Subcutaneous abdominal adipose tissue (tissue), 5 donors: ENCODE measurements around the gene CD151.
A peak's percentile ranks its signal among the peaks of the same experiment; 100 is the strongest.

Experiments
- H3K27ac ChIP-seq: one replicate; pipeline ENCODE4 v1.7.0; 2013; ENCODE audit warnings: low read depth, mild to moderate bottlenecking, inconsistent platforms, low read length, moderate library complexity
- H3K27me3 ChIP-seq, 5 donors: one replicate each; pipeline ENCODE4 v1.7.0; 2013; ENCODE audit warnings: low read length in 5 of 5, inconsistent platforms in 1 of 5; ENCODE audit not compliant: control insufficient read depth in 5 of 5, insufficient read depth in 4 of 5
- H3K36me3 ChIP-seq, 5 donors: one replicate each; pipeline ENCODE4 v1.7.0; 2013; ENCODE audit warnings: low read length in 5 of 5; ENCODE audit not compliant: control insufficient read depth in 5 of 5, insufficient read depth in 5 of 5
- H3K4me1 ChIP-seq, 5 donors: one replicate each; pipeline ENCODE4 v1.7.0; 2013; ENCODE audit warnings: low read length in 5 of 5, mild to moderate bottlenecking in 3 of 5, moderate library complexity in 1 of 5; ENCODE audit not compliant: control insufficient read depth in 5 of 5, insufficient read depth in 5 of 5
- H3K4me3 ChIP-seq, 5 donors: one replicate each; pipeline ENCODE4 v1.7.0; 2013; ENCODE audit warnings: low read length in 5 of 5, low read depth in 1 of 5
- H3K9ac ChIP-seq, 5 donors: one replicate each; pipeline ENCODE4 v1.7.0; 2013; ENCODE audit warnings: low read length in 5 of 5, mild to moderate bottlenecking in 4 of 5, moderate library complexity in 3 of 5
- H3K9me3 ChIP-seq, 5 donors: one replicate each; pipeline ENCODE4 v1.7.0; 2013; ENCODE audit warnings: low read length in 5 of 5; ENCODE audit not compliant: control insufficient read depth in 5 of 5
- donor health status: healthy.
- donor health status: healthy.
- donor health status: healthy.
- donor health status: healthy.
- donor health status: healthy.

Gene CD151

DNA sequence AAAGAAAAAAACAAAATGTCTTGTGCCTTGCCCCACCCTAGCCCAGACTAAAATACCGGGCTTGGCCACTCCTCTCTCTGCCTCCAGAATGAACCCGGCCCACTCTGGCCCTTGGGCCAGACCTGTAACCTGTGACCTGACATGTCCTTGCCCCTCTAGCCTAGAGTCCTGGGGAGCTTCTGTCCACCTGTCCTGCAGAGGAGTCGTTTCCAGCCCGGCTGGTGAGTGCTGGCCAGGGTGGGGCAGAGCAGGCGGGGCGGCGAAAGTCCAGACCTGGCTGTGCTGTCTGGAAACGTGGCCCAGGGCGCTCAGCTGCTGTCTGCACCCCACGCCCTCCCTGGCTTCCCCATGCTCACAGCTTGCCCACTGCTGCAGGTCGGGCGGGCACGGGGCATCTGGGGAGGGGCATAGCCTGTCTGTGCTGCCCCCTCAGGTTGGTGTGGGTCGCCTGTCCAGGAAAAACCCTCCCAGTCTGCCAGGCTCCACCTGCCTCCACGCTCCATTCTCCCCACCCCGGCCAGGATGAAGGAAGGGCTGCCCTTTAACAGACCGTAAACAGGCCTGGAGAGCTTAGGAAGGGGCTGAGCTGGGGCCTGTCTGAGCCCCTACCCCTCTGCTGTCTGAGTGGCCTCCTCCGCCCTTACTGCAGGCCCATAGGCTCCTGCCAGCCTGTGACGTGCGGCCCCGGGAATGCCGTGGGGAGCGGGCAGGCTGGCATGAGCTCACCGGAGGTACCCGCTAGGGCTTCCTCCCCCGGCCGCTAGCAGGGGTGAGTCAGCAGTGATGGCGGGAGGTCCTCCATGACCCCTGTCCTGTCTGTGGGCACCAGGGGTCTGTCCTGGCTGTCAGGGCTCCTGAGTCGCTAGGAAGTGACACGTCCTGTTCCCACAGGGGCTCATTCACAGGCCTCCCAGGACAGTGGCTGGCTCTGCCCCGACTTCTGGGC, 1.9 kb downstream of the CD151 start:
- Histone ChIP-seq H3K4me3 (peak overlapping the region; percentile 47 to 81 (median 70)), H3K4me1 (peaks cover 3 to 82% (median 62%) of the 10 kb centered on the region in 5 donors), H3K27ac (peak overlapping the region; percentile 94), H3K9me3 (no peaks in the 10 kb centered on the region), H3K36me3 (peaks cover 0 to 36% (median 36%) of the 10 kb centered on the region in 5 donors), H3K9ac (peak overlapping the region in 4 of 5 donors; percentile 61 to 95 (median 68)), H3K27me3 (no peaks in the 10 kb centered on the region)

GRCh38 chr11:836274-836673, 3.5 kb downstream of the CD151 start:
- Histone ChIP-seq H3K4me1 (peaks cover 12 to 82% (median 60%) of the 10 kb centered on the region in 5 donors), H3K4me3 (no peak overlapping the region), H3K27me3 (no peaks in the 10 kb centered on the region), H3K36me3 (peaks cover 0 to 52% (median 47%) of the 10 kb centered on the region in 5 donors), H3K9me3 (no peaks in the 10 kb centered on the region), H3K9ac (no peak overlapping the region), H3K27ac (peak overlapping the region; percentile 23)

GRCh38 chr11:836700-837099, 3.9 kb downstream of the CD151 start:
- no peak overlapping the region for H3K9ac ChIP-seq
- H3K27ac ChIP-seq = peak overlapping the region; percentile 23

DNA sequence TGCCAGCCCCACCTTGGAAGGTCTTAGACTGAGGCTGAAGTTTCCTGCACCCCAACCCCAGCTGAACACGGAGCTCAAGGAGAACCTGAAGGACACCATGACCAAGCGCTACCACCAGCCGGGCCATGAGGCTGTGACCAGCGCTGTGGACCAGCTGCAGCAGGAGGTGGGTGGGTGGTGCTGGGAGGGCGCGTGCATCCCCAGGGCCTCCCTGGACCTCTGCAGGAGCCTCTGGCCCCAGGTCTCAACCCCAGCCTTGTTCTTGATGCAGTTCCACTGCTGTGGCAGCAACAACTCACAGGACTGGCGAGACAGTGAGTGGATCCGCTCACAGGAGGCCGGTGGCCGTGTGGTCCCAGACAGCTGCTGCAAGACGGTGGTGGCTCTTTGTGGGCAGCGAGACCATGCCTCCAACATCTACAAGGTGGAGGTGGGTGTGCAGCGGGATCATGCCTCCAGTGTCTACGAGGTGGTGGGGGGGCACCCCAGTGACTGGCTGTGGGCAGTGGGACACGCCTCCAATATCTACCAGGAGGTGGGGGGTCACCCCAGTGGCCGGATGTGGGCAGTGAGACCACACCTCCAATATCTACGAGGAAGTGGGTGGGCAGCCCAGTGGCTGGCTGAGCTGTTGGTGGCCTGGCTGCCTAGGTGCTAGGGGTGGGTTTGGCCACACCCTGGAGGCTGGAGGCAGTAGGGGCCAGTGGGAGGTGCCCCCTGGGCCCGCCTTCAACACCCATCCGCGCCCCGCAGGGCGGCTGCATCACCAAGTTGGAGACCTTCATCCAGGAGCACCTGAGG, 4.6 kb downstream of the CD151 start:
- peak overlapping the region; percentile 23 for H3K27ac ChIP-seq
- H3K4me1 ChIP-seq = peaks cover 12 to 78% (median 57%) of the 10 kb centered on the region in 5 donors
- H3K9ac ChIP-seq = no peak overlapping the region
- H3K9me3 ChIP-seq = no peaks in the 10 kb centered on the region
- H3K4me3 ChIP-seq = no peak overlapping the region
- peaks cover 0 to 52% (median 47%) of the 10 kb centered on the region in 5 donors for H3K36me3 ChIP-seq
- no peaks in the 10 kb centered on the region for H3K27me3 ChIP-seq

More at GRCh38 chr11:836700-837099, 3.9 kb downstream of the CD151 start:
- H3K27me3 ChIP-seq = no peaks in the 10 kb centered on the region
- no peak overlapping the region for H3K4me3 ChIP-seq
- H3K4me1 ChIP-seq = peaks cover 12 to 82% (median 61%) of the 10 kb centered on the region in 5 donors
- peaks cover 0 to 52% (median 47%) of the 10 kb centered on the region in 5 donors for H3K36me3 ChIP-seq
- H3K9me3 ChIP-seq = no peaks in the 10 kb centered on the region

GRCh38 chr11:837990-838307, 5.2 kb downstream of the CD151 start:
- Histone ChIP-seq H3K4me1 (peaks cover 12 to 76% (median 55%) of the 10 kb centered on the region in 5 donors), H3K27me3 (no peaks in the 10 kb centered on the region), H3K27ac (no peak overlapping the region), H3K9me3 (no peaks in the 10 kb centered on the region), H3K36me3 (peaks cover 0 to 52% (median 47%) of the 10 kb centered on the region in 5 donors), H3K9ac (no peak overlapping the region), H3K4me3 (no peak overlapping the region)

DNA sequence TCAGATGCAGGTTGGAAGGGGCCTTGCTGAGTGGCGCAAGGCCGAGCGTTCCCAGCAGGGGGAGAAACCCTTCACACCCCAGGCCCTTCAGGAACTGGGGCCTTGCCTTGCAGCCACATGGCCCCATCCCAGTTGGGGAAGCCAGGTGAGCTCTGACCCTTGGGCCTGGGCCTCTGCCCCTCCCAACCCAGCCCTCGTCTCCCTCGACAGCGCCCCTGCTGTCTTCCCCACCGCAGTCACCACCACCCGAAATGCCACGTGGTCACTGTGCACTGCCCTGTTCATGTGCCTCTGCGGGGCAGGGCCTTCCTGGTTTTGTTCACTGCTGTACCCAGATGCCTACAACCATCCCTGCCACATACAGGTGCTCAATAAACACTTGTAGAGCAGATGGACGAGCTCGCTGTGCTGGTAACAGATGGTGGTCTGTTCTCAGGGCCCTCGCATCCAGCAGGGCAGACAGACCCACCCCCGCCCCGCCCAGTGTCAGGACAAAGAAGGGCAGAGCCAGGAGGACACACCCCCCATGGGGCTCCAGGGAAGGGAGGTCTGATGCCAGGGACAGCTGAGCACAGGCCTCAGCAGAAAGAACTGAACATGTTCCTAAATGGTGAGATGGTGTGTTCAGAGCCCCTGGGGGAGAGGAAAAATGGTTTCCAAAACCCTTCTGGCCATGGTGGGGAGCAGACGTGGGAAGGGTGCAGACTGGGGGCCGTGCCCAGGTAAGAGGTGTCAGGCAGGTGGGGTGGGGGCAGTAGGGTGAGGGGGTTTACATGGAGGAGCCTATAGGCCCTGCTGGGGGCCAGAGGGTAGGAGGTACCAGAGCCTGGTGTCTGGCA, 5.9 kb downstream of the CD151 start:
- Histone ChIP-seq H3K27ac (no peak overlapping the region), H3K9ac (no peak overlapping the region), H3K4me1 (peaks cover 12 to 79% (median 57%) of the 10 kb centered on the region in 5 donors), H3K9me3 (no peaks in the 10 kb centered on the region), H3K4me3 (no peak overlapping the region), H3K27me3 (no peaks in the 10 kb centered on the region), H3K36me3 (peaks cover 0 to 52% (median 47%) of the 10 kb centered on the region in 5 donors)

DNA sequence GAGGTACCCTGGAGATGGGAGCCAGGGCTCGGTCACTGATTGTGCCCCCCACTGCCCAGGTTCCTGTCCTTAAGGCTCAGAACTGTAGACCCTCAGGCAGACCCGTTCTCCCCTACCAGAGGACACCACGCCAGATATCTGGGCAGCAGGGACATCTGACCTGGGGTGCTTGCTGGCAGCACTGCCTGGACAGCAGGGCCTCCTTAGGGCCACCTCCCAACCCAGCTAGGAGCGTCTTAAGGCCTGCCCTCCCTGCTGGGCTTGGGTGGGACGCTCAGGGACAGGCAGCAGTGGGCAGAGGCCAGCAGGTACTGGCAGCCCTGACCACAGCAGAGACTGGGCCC, 6.5 kb downstream of the CD151 start:
- Histone ChIP-seq H3K9ac (peak overlapping the region in 1 of 5 donors; percentile 41), H3K9me3 (no peaks in the 10 kb centered on the region), H3K27ac (no peak overlapping the region), H3K4me3 (no peak overlapping the region), H3K27me3 (no peaks in the 10 kb centered on the region), H3K4me1 (peaks cover 12 to 79% (median 56%) of the 10 kb centered on the region in 5 donors), H3K36me3 (peaks cover 0 to 52% (median 47%) of the 10 kb centered on the region in 5 donors)

GRCh38 chr11:839875-840617, 7.3 kb downstream of the CD151 start:
- peak overlapping the region; percentile 72 for H3K27ac ChIP-seq
- H3K4me3 ChIP-seq = peak overlapping the region in 1 of 5 donors; percentile 94
- H3K36me3 ChIP-seq = peaks cover 0 to 52% (median 47%) of the 10 kb centered on the region in 5 donors

DNA sequence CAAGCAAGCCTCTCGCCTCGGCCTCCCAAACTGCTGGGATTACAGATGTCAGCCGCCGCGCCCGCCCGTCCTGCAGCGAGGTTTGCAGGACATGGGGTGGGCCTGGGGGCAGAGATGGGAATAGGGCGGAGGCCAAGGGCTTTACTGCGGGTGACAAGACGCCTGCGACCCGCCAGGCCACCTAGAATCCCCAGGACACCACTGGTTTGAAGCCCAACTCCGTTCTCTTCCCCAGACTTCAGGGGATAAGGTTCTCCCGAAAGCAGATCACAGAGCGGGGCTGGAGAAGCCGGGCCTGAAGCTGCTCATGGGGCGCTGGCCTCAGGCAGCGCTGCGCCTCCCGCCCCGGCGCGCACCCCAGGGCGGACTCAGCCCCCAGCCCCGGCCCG, 9.2 kb downstream of the CD151 start:
- Histone ChIP-seq H3K27me3 (no peaks in the 10 kb centered on the region), H3K4me1 (peaks cover 15 to 86% (median 71%) of the 10 kb centered on the region in 5 donors), H3K36me3 (peaks cover 0 to 42% (median 37%) of the 10 kb centered on the region in 5 donors), H3K27ac (peak overlapping the region; percentile 92), H3K9me3 (no peaks in the 10 kb centered on the region), H3K9ac (peak overlapping the region in 4 of 5 donors; percentile 76 to 86 (median 84)), H3K4me3 (peak overlapping the region; percentile 84 to 94 (median 86))

More at GRCh38 chr11:839875-840617, 7.3 kb downstream of the CD151 start:
- Histone ChIP-seq H3K9me3 (no peaks in the 10 kb centered on the region), H3K4me1 (peaks cover 11 to 78% (median 57%) of the 10 kb centered on the region in 5 donors), H3K9ac (peak overlapping the region in 4 of 5 donors; percentile 6 to 57 (median 40)), H3K27me3 (no peaks in the 10 kb centered on the region)
